Glutamatergic neuron (in vitro differentiated cells): Measurements from ENCODE around the gene SP8. TPM values are rescaled to one million over a fixed set of nuclear protein-coding genes. Genes with fewer than 3 reads are reported as not detected.

Experiments used
- DNase-seq: peaks from one replicate; pipeline ENCODE4 v3.0.0; 2022
- H3K27ac Mint-ChIP-seq: one replicate; pipeline ENCODE4 v1.8.0; 2020; ENCODE audit warnings: mild to moderate bottlenecking, mixed read lengths, inconsistent platforms; ENCODE audit not compliant: unreplicated experiment
- H3K27me3 Mint-ChIP-seq: one replicate; pipeline ENCODE4 v1.8.0; 2020; ENCODE audit warnings: mild to moderate bottlenecking, moderate library complexity, mixed read lengths, inconsistent platforms; ENCODE audit not compliant: unreplicated experiment
- H3K36me3 Mint-ChIP-seq: one replicate; pipeline ENCODE4 v1.8.0; 2020; ENCODE audit warnings: mild to moderate bottlenecking, mixed read lengths, inconsistent platforms; ENCODE audit not compliant: unreplicated experiment
- H3K4me1 Mint-ChIP-seq: one replicate; pipeline ENCODE4 v1.8.0; 2020; ENCODE audit warnings: mild to moderate bottlenecking, low read depth, mixed read lengths, inconsistent platforms; ENCODE audit not compliant: unreplicated experiment
- H3K4me3 Mint-ChIP-seq: one replicate; pipeline ENCODE4 v1.8.0; 2020; ENCODE audit warnings: mild to moderate bottlenecking, mixed read lengths, inconsistent platforms; ENCODE audit not compliant: unreplicated experiment
- H3K9me3 Mint-ChIP-seq: one replicate; pipeline ENCODE4 v1.8.0; 2020; ENCODE audit warnings: mild to moderate bottlenecking, moderate library complexity, mixed read lengths, inconsistent platforms; ENCODE audit not compliant: unreplicated experiment
- total RNA-seq: library from RNA; stranded (reverse); fragmentation: NEBNext Ultra II Directional; extraction: Animal tissue kit (Norgen Biotek cat#: 25700); gene quantifications from one replicate; pipeline ENCODE4 v1.2.1, GENCODE V29; 2021; ENCODE audit not compliant: unreplicated experiment
- TF ChIP-seq, protein P1 (sequence below): fragments of 200-600 bp; sonication (generic); IDR thresholded peaks from one replicate; pipeline ENCODE4 v1.5.0; 2021; ENCODE audit not compliant: partially characterized antibody, unreplicated experiment

SP8 gene
- total RNA-seq, 1 donor from 2014 or later = not detected

DNA sequence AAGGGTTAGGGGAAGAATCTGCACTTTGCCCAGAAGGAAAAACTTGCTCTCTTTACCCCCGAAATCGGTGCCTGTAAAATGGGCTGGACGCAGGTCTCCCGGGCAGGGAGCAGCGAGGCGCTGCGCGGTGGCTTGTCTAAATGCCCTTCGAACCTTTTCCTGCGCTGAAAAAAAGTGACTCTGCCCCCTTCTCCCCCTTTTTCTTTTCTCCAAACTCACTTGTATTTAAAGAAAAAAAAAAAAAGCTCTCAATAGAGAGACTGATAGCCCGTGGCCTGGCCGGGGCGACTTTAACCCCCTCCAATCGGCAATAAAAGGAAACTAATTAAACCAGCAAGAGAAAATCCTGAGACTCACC is 286 bp downstream of the SP8 start:
- peaks cover 12% of the 10 kb centered on the region for H3K9me3 Mint-ChIP-seq
- H3K4me1 Mint-ChIP-seq = peaks cover 16% of the 10 kb centered on the region
- DNase-seq = no peak
- TF ChIP-seq, protein P1, sequence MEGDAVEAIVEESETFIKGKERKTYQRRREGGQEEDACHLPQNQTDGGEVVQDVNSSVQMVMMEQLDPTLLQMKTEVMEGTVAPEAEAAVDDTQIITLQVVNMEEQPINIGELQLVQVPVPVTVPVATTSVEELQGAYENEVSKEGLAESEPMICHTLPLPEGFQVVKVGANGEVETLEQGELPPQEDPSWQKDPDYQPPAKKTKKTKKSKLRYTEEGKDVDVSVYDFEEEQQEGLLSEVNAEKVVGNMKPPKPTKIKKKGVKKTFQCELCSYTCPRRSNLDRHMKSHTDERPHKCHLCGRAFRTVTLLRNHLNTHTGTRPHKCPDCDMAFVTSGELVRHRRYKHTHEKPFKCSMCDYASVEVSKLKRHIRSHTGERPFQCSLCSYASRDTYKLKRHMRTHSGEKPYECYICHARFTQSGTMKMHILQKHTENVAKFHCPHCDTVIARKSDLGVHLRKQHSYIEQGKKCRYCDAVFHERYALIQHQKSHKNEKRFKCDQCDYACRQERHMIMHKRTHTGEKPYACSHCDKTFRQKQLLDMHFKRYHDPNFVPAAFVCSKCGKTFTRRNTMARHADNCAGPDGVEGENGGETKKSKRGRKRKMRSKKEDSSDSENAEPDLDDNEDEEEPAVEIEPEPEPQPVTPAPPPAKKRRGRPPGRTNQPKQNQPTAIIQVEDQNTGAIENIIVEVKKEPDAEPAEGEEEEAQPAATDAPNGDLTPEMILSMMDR = no peak
- H3K4me3 Mint-ChIP-seq = peak overlapping the region; percentile 74
- no peaks in the 10 kb centered on the region for H3K36me3 Mint-ChIP-seq
- H3K27ac Mint-ChIP-seq = no peak overlapping the region
- H3K27me3 Mint-ChIP-seq = peaks cover 30% of the 10 kb centered on the region

DNA sequence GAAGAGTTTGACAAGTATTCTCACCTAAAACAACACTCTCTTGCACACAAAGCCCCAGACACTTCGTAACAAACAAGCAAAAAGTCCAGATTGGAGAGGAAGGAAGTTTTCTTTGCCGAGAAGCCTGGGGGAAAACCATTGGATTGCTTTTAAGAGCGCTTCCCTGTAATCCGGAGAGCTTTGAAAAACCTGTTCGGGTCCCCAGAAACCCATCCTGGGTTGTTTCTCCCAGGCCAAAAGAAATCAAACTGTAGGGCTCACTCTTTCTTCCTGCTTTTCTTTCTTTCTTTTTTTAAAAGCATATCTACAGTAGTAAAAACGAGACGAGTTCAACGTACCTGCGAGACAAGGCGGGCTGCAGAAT is 655 bp downstream of the SP8 start:
- no peak overlapping the region for H3K27ac Mint-ChIP-seq

DNA sequence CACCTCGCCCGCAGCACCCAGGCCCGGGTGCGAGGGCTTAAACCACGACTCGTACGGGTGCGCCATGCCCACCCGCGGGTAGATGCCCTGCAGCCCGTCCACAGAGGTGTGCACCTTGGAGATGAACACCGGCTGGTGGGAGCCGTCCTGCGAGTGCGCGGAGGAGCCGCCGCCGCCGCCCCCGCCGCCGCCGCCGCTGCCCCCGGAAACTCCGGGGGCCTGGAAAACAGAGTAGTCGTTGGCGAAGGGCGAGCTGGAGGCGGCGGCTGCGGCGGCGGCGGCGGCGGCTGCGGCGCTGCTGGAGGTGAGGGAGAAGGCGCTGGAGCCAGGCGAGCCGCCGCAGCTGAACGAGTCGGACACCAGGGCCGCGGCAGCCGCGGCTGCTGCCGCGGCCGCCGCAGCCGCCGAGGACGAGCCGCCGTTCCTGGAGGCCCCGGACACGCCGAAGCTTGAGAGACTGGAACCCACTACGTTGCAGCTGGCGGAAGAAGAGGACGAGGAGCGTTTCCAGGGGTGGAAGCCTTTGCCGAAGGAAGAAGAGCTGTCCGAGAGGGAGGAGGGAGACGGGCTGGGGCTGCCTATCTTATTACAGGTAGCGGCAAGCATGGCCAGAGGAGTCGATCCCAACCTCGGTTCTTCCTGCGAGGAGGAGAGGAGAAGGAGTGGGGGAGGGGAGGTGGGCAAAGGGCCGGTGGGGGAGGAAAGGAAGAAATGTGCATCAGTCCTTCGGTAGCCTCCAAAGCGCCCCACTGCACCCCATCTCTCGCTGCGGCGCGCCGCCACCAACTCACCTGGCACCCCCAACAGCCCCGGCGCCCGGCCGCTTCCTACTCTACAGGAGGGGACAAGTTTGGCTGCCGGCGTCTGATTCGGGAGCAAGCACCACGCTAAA is 1.3 kb downstream of the SP8 start:
- Mint-ChIP-seq H3K36me3 (no peaks in the 10 kb centered on the region), H3K27me3 (peaks cover 27% of the 10 kb centered on the region), H3K9me3 (peaks cover 9% of the 10 kb centered on the region), H3K4me3 (peak overlapping the region; percentile 75), H3K4me1 (peaks cover 8% of the 10 kb centered on the region), H3K27ac (no peak overlapping the region)
- peak; percentile 68 for DNase-seq
- TF ChIP-seq, protein P1 = no peak

More for the DNA sequence above, 655 bp downstream of the SP8 start:
- Mint-ChIP-seq H3K36me3 (no peaks in the 10 kb centered on the region), H3K4me1 (peaks cover 13% of the 10 kb centered on the region), H3K9me3 (peaks cover 9% of the 10 kb centered on the region), H3K4me3 (peak overlapping the region; percentile 74), H3K27me3 (peaks cover 27% of the 10 kb centered on the region)
- no peak for DNase-seq
- TF ChIP-seq, protein P1 = no peak

DNA sequence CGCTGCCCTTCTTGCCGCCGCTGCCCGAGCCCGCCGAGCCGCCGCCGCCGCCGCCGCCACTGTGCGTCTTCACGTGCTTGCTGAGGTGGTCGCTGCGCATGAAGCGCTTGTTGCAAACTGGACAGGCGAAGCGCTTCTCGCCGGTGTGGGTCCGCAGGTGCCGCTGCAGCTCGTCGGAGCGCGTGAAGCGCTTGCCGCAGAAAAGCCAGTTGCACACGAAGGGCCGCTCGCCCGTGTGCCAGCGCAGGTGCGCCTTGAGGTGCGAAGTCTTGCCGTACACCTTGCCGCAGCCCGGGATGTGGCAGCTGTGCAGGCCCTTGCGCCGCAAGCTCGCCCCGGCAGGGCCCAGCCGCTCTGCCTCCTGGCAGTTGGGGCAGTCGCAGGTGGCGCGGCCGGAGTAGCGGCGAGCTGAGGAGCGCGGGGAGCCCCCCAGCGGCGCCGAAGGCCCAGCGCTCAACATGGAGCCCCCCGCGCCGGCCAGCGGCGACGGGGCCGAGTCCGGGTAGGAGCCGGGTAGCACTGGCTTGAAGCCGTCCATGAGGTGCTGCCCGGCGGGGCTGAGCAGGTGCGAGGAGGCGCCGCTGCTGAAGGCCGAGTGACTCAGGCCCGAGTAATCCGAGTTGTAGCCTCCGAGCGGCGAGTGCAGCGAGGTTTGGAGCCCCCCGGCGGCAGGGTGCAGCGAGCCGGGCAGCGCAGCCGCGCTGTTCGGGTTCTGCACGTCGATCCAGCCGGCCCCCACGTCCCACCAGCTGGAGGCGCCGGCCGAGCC is 2.1 kb downstream of the SP8 start:
- H3K27ac Mint-ChIP-seq = no peak overlapping the region
- H3K4me3 Mint-ChIP-seq = no peak overlapping the region
- DNase-seq = peak; percentile 65
- peaks cover 8% of the 10 kb centered on the region for H3K4me1 Mint-ChIP-seq
- H3K9me3 Mint-ChIP-seq = peaks cover 9% of the 10 kb centered on the region
- TF ChIP-seq, protein P1 = peak; percentile 31
- H3K36me3 Mint-ChIP-seq = no peaks in the 10 kb centered on the region
- peaks cover 27% of the 10 kb centered on the region for H3K27me3 Mint-ChIP-seq
